IMR-90 (cell line): ENCODE results near the gene UBA1. TPM values are rescaled to one million over a fixed set of nuclear protein-coding genes. Genes with fewer than 3 reads are reported as not detected.

Experiments
- ATAC-seq: fragments of 200-7000 bp; cut with Tn5 transposase; 2 replicates; pipeline ENCODE4 v1.9.1; 2020; ENCODE audit warnings: low read depth, mild to moderate bottlenecking, moderate library complexity
- BruUV-seq: library from RNA; stranded (reverse); fragments of 400-500 nt; replicated peaks from 2 replicates; lab custom pipeline; 2021; lab: Mats Ljungman, UMichigan
- CTCF ChIA-PET: fragments of 300-600 bp; formaldehyde crosslinking; extraction: SDS; loops from one replicate; lab custom pipeline; 2021; ENCODE audit warnings: antibody characterized with exemption; lab: Yijun Ruan, JAX
- POLR2A ChIA-PET: fragments of 300-600 bp; sonication (Branson Sonifier 250); formaldehyde crosslinking; loops from one replicate; lab custom pipeline; 2022; ENCODE audit warnings: antibody characterized with exemption; ENCODE audit not compliant: unreplicated experiment; lab: Charles Lee
- DNase-seq: peaks from one replicate; pipeline ENCODE4 v3.0.0; 2013
- H2AFZ ChIP-seq: replicated peaks from 2 replicates; pipeline ENCODE3; 2013; ENCODE audit warnings: low read length, mild to moderate bottlenecking; ENCODE audit not compliant: poor library complexity
- H2AK5ac ChIP-seq: 2 replicates; pipeline ENCODE4 v1.6.1; 2013; ENCODE audit warnings: low read depth, low read length, inconsistent platforms
- H2AK9ac ChIP-seq: replicated peaks from 2 replicates; pipeline ENCODE3; 2013; ENCODE audit warnings: mild to moderate bottlenecking, low read depth, low read length, moderate library complexity; ENCODE audit not compliant: poor library complexity
- H2BK120ac ChIP-seq: 2 replicates; pipeline ENCODE4 v1.6.1; 2013; ENCODE audit warnings: low read depth, low read length, inconsistent platforms
- H2BK15ac ChIP-seq: 3 replicates; pipeline ENCODE4 v1.6.1; 2013; ENCODE audit warnings: low read depth, low read length, inconsistent platforms
- H2BK20ac ChIP-seq: 2 replicates; pipeline ENCODE4 v1.6.1; 2013; ENCODE audit warnings: low read depth, mild to moderate bottlenecking, inconsistent platforms, low read length, moderate library complexity
- H2BK5ac ChIP-seq: 2 replicates; pipeline ENCODE4 v1.6.1; 2013; ENCODE audit warnings: mild to moderate bottlenecking, low read depth, low read length, inconsistent platforms; ENCODE audit not compliant: poor library complexity, severe bottlenecking
- H3K14ac ChIP-seq: replicated peaks from 2 replicates; pipeline ENCODE4 v1.6.1; 2013; ENCODE audit warnings: low read depth, low read length, inconsistent platforms
- H3K18ac ChIP-seq: 2 replicates; pipeline ENCODE4 v1.6.1; 2013; ENCODE audit warnings: low read depth, low read length, control low read depth
- H3K23ac ChIP-seq: 2 replicates; pipeline ENCODE4 v1.6.1; 2013; ENCODE audit warnings: low read depth, low read length, inconsistent platforms
- H3K27ac ChIP-seq: 2 replicates; pipeline ENCODE4 v1.5.1; 2013; ENCODE audit warnings: mild to moderate bottlenecking, control low read depth, low read length; ENCODE audit not compliant: insufficient read depth
- H3K27me3 ChIP-seq: 2 replicates; pipeline ENCODE4 v1.6.1; 2013; ENCODE audit warnings: low read length; ENCODE audit not compliant: control insufficient read depth, insufficient read depth
- H3K36me3 ChIP-seq: 2 replicates; pipeline ENCODE4 v1.6.1; 2013; ENCODE audit warnings: low read length, mixed read lengths; ENCODE audit not compliant: control insufficient read depth, insufficient read depth
- H3K4ac ChIP-seq: 2 replicates; pipeline ENCODE4 v1.6.1; 2013; ENCODE audit warnings: low read depth, low read length, inconsistent platforms
- H3K4me1 ChIP-seq: 2 replicates; pipeline ENCODE4 v1.6.1; 2013; ENCODE audit warnings: low read length, mixed read lengths; ENCODE audit not compliant: control insufficient read depth, insufficient read depth
- H3K4me2 ChIP-seq: 2 replicates; pipeline ENCODE4 v1.6.1; 2013; ENCODE audit warnings: low read depth, mild to moderate bottlenecking, control low read depth, low read length, moderate library complexity
- H3K4me3 ChIP-seq: 2 replicates; pipeline ENCODE4 v1.5.1; 2013; ENCODE audit warnings: low read depth, mild to moderate bottlenecking, control low read depth, low read length, moderate library complexity; ENCODE audit not compliant: insufficient read depth
- H3K56ac ChIP-seq: 2 replicates; pipeline ENCODE4 v1.6.1; 2013; ENCODE audit warnings: low read length, inconsistent platforms; ENCODE audit not compliant: insufficient read depth; ENCODE audit errors: extremely low read depth
- H3K79me1 ChIP-seq, 2 experiments: 2 replicates each; pipeline ENCODE4 v1.6.1; 2013; ENCODE audit warnings: low read length in 2 of 2, inconsistent platforms in 1 of 2, low read depth in 1 of 2
- H3K9ac ChIP-seq: 2 replicates; pipeline ENCODE4 v1.6.1; 2013; ENCODE audit warnings: low read depth, low read length, control low read depth
- H3K9me1 ChIP-seq: 2 replicates; pipeline ENCODE4 v1.6.1; 2013; ENCODE audit warnings: low read length, inconsistent platforms; ENCODE audit not compliant: insufficient read depth
- H3K9me3 ChIP-seq: 2 replicates; pipeline ENCODE4 v1.6.1; 2013; ENCODE audit warnings: low read length; ENCODE audit not compliant: control insufficient read depth, insufficient read depth
- H4K20me1 ChIP-seq: 2 replicates; pipeline ENCODE4 v1.6.1; 2013; ENCODE audit warnings: low read length, inconsistent platforms; ENCODE audit not compliant: insufficient read depth
- H4K5ac ChIP-seq: 2 replicates; pipeline ENCODE4 v1.6.1; 2013; ENCODE audit warnings: mild to moderate bottlenecking, low read depth, low read length, control low read depth
- H4K8ac ChIP-seq, 2 experiments: 2 replicates each; pipeline ENCODE4 v1.6.1; 2013; ENCODE audit warnings: low read depth in 2 of 2, low read length in 2 of 2, control low read depth in 1 of 2, inconsistent platforms in 1 of 2
- H4K91ac ChIP-seq: 2 replicates; pipeline ENCODE4 v1.6.1; 2013; ENCODE audit warnings: low read depth, low read length, inconsistent platforms; ENCODE audit not compliant: insufficient read depth
- MAFK ChIP-seq: IDR thresholded peaks from 2 replicates; pipeline ENCODE4 v1.6.1; 2012; ENCODE audit warnings: low read depth, low read length, improper control_type of control experiment
- POLR2A ChIP-seq: IDR thresholded peaks from 2 replicates; pipeline ENCODE4 v1.6.1; 2012; ENCODE audit warnings: mild to moderate bottlenecking, low read depth, low read length
- RAD21 ChIP-seq: IDR thresholded peaks from 2 replicates; pipeline ENCODE4 v1.6.1; 2012; ENCODE audit warnings: low read length, improper control_type of control experiment
- WGBS, 2 experiments: methylation state at CpG; one replicate each; pipeline versions ENCODE4 v1.1.5 to v1.1.7; 2013; ENCODE audit warnings: missing lambda C conversion rate in 2 of 2; ENCODE audit not compliant: insufficient read length in 1 of 2; ENCODE audit errors: extremely low coverage in 2 of 2; 5-methylcytosine and 5-hydroxymethylcytosine counted together
- dilution Hi-C: fragments of 300-500 bp; cut with HindIII; formaldehyde crosslinking; loops from one replicate; pipeline ENCODE4 v1.14.3; 2018; ENCODE audit warnings: low sequenced_read_pairs; ENCODE audit not compliant: unreplicated experiment
- in situ Hi-C: fragments of 300-500 bp; cut with MboI; formaldehyde crosslinking; loops from 3 replicates; pipeline ENCODE4 v1.14.3; 2019; ENCODE audit warnings: low sequenced_read_pairs, inconsistent platforms, mixed read lengths
- intact Hi-C: fragments of 100-400 bp; cut with micrococcal nuclease; formaldehyde crosslinking; loops from 2 replicates; pipeline ENCODE4 v1.10.0; 2022
- polyA plus RNA-seq, 3 experiments: library from polyadenylated mRNA; depleted of rRNA; stranded (reverse); fragments of >200 nt; gene quantifications; 2 replicates each; pipeline ENCODE4 v1.2.3, GENCODE V29; 2012; ENCODE audit warnings: low replicate concordance in 1 of 3
- total RNA-seq: library from RNA; depleted of rRNA; stranded (reverse); fragments of >200 nt; gene quantifications from 2 replicates; pipeline ENCODE4 v1.2.3, GENCODE V29; 2012

Gene UBA1
- total and polyA plus RNA-seq, 2 of the 4 experiments (the other 2 are of a cell fraction), result 299 to 343 TPM

GRCh38 chrX:47240619-47241018 is 47.0 kb downstream of the UBA1 start:
- Histone ChIP-seq H3K9me1 (peaks cover 4% of the 10 kb centered on the region; the same call in 1 of the 2 replicates), H3K4me1 (no peaks in the 10 kb centered on the region), H3K27me3 (peaks cover 15% of the 10 kb centered on the region), H2BK120ac (no peak overlapping the region), H3K27ac (no peak overlapping the region), H4K5ac (no peak overlapping the region), H3K56ac (no peak overlapping the region), H4K91ac (no peak overlapping the region), H3K4me3 (no peak overlapping the region), H3K36me3 (peaks cover 48% of the 10 kb centered on the region), H2BK5ac (no peak overlapping the region), H3K4me2 (no peak overlapping the region), H3K4ac (no peak overlapping the region), H3K9ac (no peak overlapping the region), H2AFZ (no peak overlapping the region), H3K18ac (no peak overlapping the region), H2BK20ac (no peak overlapping the region), H2AK5ac (no peak overlapping the region), H2AK9ac (no peak overlapping the region), H3K14ac (no peak overlapping the region), H3K9me3 (peaks cover 4% of the 10 kb centered on the region; the same call in 1 of the 2 replicates), H3K23ac (no peak overlapping the region), H4K8ac (no peak overlapping the region), H3K79me1 (peaks cover 2 to 29% of the 10 kb centered on the region in 2 experiments), H4K20me1 (peaks cover 20% of the 10 kb centered on the region), H2BK15ac (no peak overlapping the region)
- in situ Hi-C loops, result no loop called here
- POLR2A ChIA-PET, result no interaction called here
- no TSS peak for BruUV-seq
- TF ChIP-seq POLR2A (no peak), RAD21 (no peak), MAFK (no peak)
- ATAC-seq (no peak), DNase-seq (no peak)
- intact Hi-C loops, result no loop called here
- whole genome bisulfite sequencing, 2 experiments, result 100% methylated on average over 2 of the region's 7 CpGs; no CpG with 5 or more reads in 1 of the 2 experiments
- CTCF ChIA-PET, result no interaction called here
- dilution Hi-C loops, result no loop called here
